ENCODE measurements around the gene CREG2. TPM values are rescaled to one million over a fixed set of nuclear protein-coding genes. Genes with fewer than 3 reads are reported as not detected.

CREG2 gene
- total RNA-seq, 6 experiments from 2014 or later, result not detected

DNA sequence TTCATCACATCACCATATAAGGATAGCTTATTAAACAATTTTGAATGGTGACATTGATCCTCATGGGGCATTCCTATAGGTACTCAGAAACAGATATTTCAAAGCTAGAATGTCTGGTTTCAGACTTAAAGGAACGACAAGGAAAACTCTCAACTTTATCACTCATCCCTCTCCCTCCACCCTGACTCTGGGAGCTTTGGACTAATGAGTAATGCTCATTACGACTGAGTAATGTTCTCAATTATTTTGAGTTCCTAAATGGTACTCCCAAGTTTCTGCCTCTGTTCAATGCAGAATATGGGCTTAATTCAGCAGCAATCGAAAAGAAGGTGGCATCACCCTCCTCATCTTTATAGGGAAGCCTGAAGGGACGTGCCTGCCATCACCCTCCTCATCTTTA is 44.2 kb upstream of the CREG2 start:
- H3K27ac Mint-ChIP-seq, result peak overlapping the region; percentile 92
- peaks cover 10% of the 10 kb centered on the region; the same call in 1 of the 2 replicates for H3K36me3 Mint-ChIP-seq (ENCODE audit: low read depth)
- no peak for TF ChIP-seq CTCF (IDR thresholded peaks at IDR 0.05)
- DNase-seq, result peak; percentile 9
- no peaks in the 10 kb centered on the region for H3K9me3 Mint-ChIP-seq
- H3K4me1 Mint-ChIP-seq (ENCODE audit: low read depth), result peaks cover 64% of the 10 kb centered on the region
- peak overlapping the region; percentile 11; the same call in 1 of the 2 replicates for H3K4me3 Mint-ChIP-seq
- H3K27me3 Mint-ChIP-seq (ENCODE audit: insufficient read depth), result no peaks in the 10 kb centered on the region; the same call in 1 of the 2 replicates

GRCh38 chr2:101430156-101430555 is 42.9 kb upstream of the CREG2 start:
- Mint-ChIP-seq H3K36me3 (ENCODE audit: low read depth) (peaks cover 18% of the 10 kb centered on the region), H3K4me1 (ENCODE audit: low read depth) (peaks cover 51% of the 10 kb centered on the region), H3K27ac (peak overlapping the region; percentile 65), H3K4me3 (no peak overlapping the region), H3K27me3 (ENCODE audit: insufficient read depth) (no peaks in the 10 kb centered on the region; the same call in 1 of the 2 replicates), H3K9me3 (no peaks in the 10 kb centered on the region)
- DNase-seq, result no peak
- TF ChIP-seq CTCF (IDR thresholded peaks at IDR 0.05), result no peak

- Mint-ChIP-seq H3K27ac (no peak overlapping the region), H3K36me3 (ENCODE audit: low read depth) (peaks cover 25% of the 10 kb centered on the region), H3K9me3 (no peaks in the 10 kb centered on the region), H3K4me3 (no peak overlapping the region), H3K27me3 (ENCODE audit: insufficient read depth) (no peaks in the 10 kb centered on the region; the same call in 1 of the 2 replicates), H3K4me1 (ENCODE audit: low read depth) (peaks cover 44% of the 10 kb centered on the region)
- no peak for TF ChIP-seq CTCF (IDR thresholded peaks at IDR 0.05)
- no peak for DNase-seq
These were observed 42.1 kb upstream of the CREG2 start for GRCh38 chr2:101429453-101429852.

DNA sequence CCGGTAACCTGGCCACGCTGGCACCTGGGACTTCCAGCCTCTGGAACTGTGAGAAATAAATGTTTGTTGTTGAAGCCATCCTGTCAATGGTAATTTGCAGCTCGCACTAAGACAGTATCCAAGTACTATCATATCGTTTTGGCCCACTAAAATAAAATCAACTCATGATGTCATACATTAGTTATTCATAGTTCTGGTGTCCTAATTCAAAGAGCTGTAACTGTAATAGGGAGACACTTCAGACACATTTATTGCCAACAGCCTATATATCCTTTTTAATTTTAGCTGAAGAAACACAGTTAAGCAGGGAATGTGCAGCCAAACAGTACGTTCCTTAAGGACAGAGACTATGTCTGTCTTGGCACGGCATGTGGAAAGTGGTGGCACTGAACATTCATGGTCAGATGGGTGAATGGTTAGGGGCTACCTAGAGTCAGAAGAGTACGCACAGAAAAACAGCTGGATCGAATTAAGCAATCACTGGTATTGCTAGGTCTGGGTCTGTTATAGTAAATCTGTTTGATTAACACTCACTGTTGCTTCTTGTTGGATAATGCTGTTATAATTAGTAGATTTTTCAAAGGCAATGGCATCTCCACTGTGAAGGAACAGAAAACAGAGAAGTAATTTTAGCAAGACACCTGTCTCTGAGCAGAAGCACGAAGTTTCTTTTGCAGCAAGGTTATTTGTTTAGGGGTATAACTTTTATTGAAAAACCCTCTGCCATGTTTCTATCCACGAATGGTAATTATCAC is 41.3 kb upstream of the CREG2 start:
- no peaks in the 10 kb centered on the region for H3K9me3 Mint-ChIP-seq
- H3K36me3 Mint-ChIP-seq (ENCODE audit: low read depth), result peaks cover 21% of the 10 kb centered on the region
- TF ChIP-seq CTCF (IDR thresholded peaks at IDR 0.05), result no peak
- no peaks in the 10 kb centered on the region; the same call in 1 of the 2 replicates for H3K27me3 Mint-ChIP-seq (ENCODE audit: insufficient read depth)
- H3K4me3 Mint-ChIP-seq, result no peak overlapping the region
- no peak for DNase-seq
- peaks cover 35% of the 10 kb centered on the region for H3K4me1 Mint-ChIP-seq (ENCODE audit: low read depth)
- H3K27ac Mint-ChIP-seq, result no peak overlapping the region

DNA sequence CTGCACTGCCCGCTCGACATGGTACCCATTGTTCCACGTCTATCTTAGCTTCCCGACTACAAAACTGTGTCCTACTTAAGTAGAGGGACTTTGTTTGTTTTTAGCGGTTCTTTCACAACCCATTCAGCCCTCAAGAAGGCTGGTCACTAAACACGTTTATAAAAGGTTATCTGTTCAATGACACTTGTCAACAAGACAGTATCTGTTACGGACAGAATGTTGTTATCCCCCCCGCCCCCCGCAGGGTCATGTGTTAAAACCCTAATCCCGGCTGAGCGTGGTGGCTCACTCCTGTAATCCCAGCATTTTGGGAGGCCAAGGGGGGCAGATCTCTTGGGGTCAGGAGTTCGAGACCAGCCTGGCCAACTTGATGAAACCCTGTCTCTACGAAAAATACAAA is 40.4 kb upstream of the CREG2 start:
- peaks cover 16% of the 10 kb centered on the region for H3K36me3 Mint-ChIP-seq (ENCODE audit: low read depth)
- H3K9me3 Mint-ChIP-seq, result no peaks in the 10 kb centered on the region
- TF ChIP-seq CTCF (IDR thresholded peaks at IDR 0.05), result no peak
- peaks cover 27% of the 10 kb centered on the region for H3K4me1 Mint-ChIP-seq (ENCODE audit: low read depth)
- H3K27me3 Mint-ChIP-seq (ENCODE audit: insufficient read depth), result no peaks in the 10 kb centered on the region; the same call in 1 of the 2 replicates
- no peak overlapping the region for H3K27ac Mint-ChIP-seq
- no peak for DNase-seq
- H3K4me3 Mint-ChIP-seq, result no peak overlapping the region

Measured in HFFc6 (cell line).